Measurements from ENCODE around the gene EBF3. TPM values are rescaled to one million over a fixed set of nuclear protein-coding genes. Genes with fewer than 3 reads are reported as not detected.

The EBF3 gene
- total and polyA plus RNA-seq, 9 of the 15 experiments (the other 6 are each of a cell fraction or from before 2014, with no cell fraction given) = not detected

GRCh38 chr10:129843131-129843541, 120.9 kb downstream of the EBF3 start:
- no TSS peak for BruUV-seq (replicated peaks)
- in situ Hi-C loops (cut with MboI) (no loop called here), intact Hi-C loops (cut with micrococcal nuclease) (no loop called here)
- no peak for FAIRE-seq
- Histone ChIP-seq H4K20me1 (replicated peaks; ENCODE audit: control insufficient read depth, insufficient read depth, low read length) (no peaks in the 10 kb centered on the region; the same call in 1 of the 2 replicates), H3K79me2 (ENCODE audit: control insufficient read depth, insufficient read depth, low read length) (no peaks in the 10 kb centered on the region), H3K9ac (ENCODE audit: insufficient read depth in 1 of 2, low read depth in 2 of 2, low read length in 2 of 2) (no peak overlapping the region), H3K9me3 (replicated peaks; ENCODE audit: control insufficient read depth, insufficient read depth, low read depth, low read length) (no peaks in the 10 kb centered on the region), H3K4me3 (no peak overlapping the region), H3K4me2 (ENCODE audit: insufficient read depth, low read length) (no peak overlapping the region), H2AFZ (ENCODE audit: low read depth, low read length) (no peak overlapping the region), H3K9me1 (ENCODE audit: control insufficient read depth, insufficient read depth, low read length) (no peaks in the 10 kb centered on the region), H3K4me1 (replicated peaks in 1 of 2; ENCODE audit: control insufficient read depth in 2 of 2, insufficient read depth in 2 of 2, low read length in 2 of 2) (peaks cover 0 to 3% of the 10 kb centered on the region in 2 experiments; a peak in 1 of 5 replicates), H3K36me3 (ENCODE audit: control insufficient read depth, insufficient read depth, low read length) (no peaks in the 10 kb centered on the region), H3K27me3 (ENCODE audit: control insufficient read depth in 2 of 2, insufficient read depth in 2 of 2, low read length in 2 of 2) (peaks cover 0 to 63% of the 10 kb centered on the region in 2 experiments), H3K27ac (ENCODE audit: extremely low read depth, low read depth, low read length) (no peak overlapping the region)
- TF ChIP-seq DIDO1 (tag; IDR thresholded peaks at IDR 0.05; ENCODE audit: low read depth) (no peak), CCAR2 (IDR thresholded peaks at IDR 0.05; ENCODE audit: low read depth, low read length) (no peak), CXXC5 (CRISPR knock-in tag; IDR thresholded peaks at IDR 0.05) (no peak), DMBX1 (CRISPR knock-in tag; IDR thresholded peaks at IDR 0.05; ENCODE audit: borderline replicate concordance) (no peak), BRF2 (IDR thresholded peaks at IDR 0.05; ENCODE audit: borderline replicate concordance, insufficient read depth, insufficient read length) (no peak)
- WGBS (ENCODE audit: insufficient coverage, low coverage, missing lambda C conversion rate) = 0% methylated on average over 11 of the region's 22 CpGs
- CTCF ChIA-PET (ENCODE audit: low intra/inter-chr PET ratio) = no interaction called here
- no peak for ATAC-seq
- POLR2A ChIA-PET = no interaction called here
- DNase-seq (ENCODE audit: extremely low read depth in 1 of 4, low spot score in 3 of 4) = no peak
